MM.1S (cell line): Measurements from ENCODE around the gene MDGA2.
A peak's percentile ranks its signal among the peaks of the same experiment; 100 is the strongest.

Source experiments
- DNase-seq: peaks from one replicate; pipeline ENCODE4 v3.0.0-alpha.2; 2015
- H2AFZ ChIP-seq: fragments of 300-600 bp; sonication (generic); 2 replicates; pipeline ENCODE4 v1.6.0; 2016; ENCODE audit warnings: antibody characterized with exemption, low read length
- H3F3A ChIP-seq: fragments of 300-600 bp; sonication (generic); 2 replicates; pipeline ENCODE4 v1.6.1; 2016; ENCODE audit warnings: mild to moderate bottlenecking, antibody characterized with exemption, low read length, moderate library complexity, mixed read lengths; ENCODE audit not compliant: insufficient read depth
- H3K27ac ChIP-seq: fragments of 300-600 bp; sonication (generic); 2 replicates; pipeline ENCODE4 v1.5.1; 2016; ENCODE audit warnings: mild to moderate bottlenecking, low read length
- H3K27me3 ChIP-seq: fragments of 300-600 bp; sonication (generic); replicated peaks from 2 replicates; pipeline ENCODE4 v1.6.0; 2016; ENCODE audit warnings: low read length; ENCODE audit not compliant: insufficient read depth
- H3K36me3 ChIP-seq: fragments of 300-600 bp; sonication (generic); replicated peaks from 2 replicates; pipeline ENCODE4 v1.6.1; 2016; ENCODE audit warnings: mild to moderate bottlenecking, low read length, mixed read lengths; ENCODE audit not compliant: insufficient read depth
- H3K4me1 ChIP-seq: fragments of 300-600 bp; sonication (generic); 2 replicates; pipeline ENCODE4 v1.6.1; 2016; ENCODE audit warnings: low read length, mixed read lengths
- H3K4me2 ChIP-seq: fragments of 300-600 bp; sonication (generic); 2 replicates; pipeline ENCODE4 v1.6.0; 2016; ENCODE audit warnings: low read depth, low read length
- H3K4me3 ChIP-seq: fragments of 300-600 bp; sonication (generic); 2 replicates; pipeline ENCODE4 v1.5.1; 2016; ENCODE audit warnings: low read length, mixed read lengths
- H3K79me2 ChIP-seq: fragments of 300-600 bp; sonication (generic); 2 replicates; pipeline ENCODE4 v1.6.1; 2016; ENCODE audit warnings: mixed run types, low read length, mixed read lengths
- H3K9ac ChIP-seq: fragments of 300-600 bp; sonication (generic); 2 replicates; pipeline ENCODE4 v1.6.1; 2016; ENCODE audit warnings: low read length, mixed read lengths
- H3K9me2 ChIP-seq: fragments of 300-600 bp; sonication (generic); replicated peaks from 2 replicates; pipeline ENCODE4 v1.6.1; 2016; ENCODE audit warnings: mild to moderate bottlenecking, low read length, mixed read lengths; ENCODE audit not compliant: insufficient read depth
- H3K9me3 ChIP-seq: fragments of 300-600 bp; sonication (generic); replicated peaks from 2 replicates; pipeline ENCODE4 v1.6.1; 2016; ENCODE audit warnings: mild to moderate bottlenecking, low read length, mixed read lengths; ENCODE audit not compliant: insufficient read depth
- H4K20me1 ChIP-seq: fragments of 300-600 bp; sonication (generic); 2 replicates; pipeline ENCODE4 v1.6.1; 2016; ENCODE audit warnings: mild to moderate bottlenecking, low read length, moderate library complexity, mixed read lengths; ENCODE audit not compliant: insufficient read depth
- CTCF ChIP-seq: fragments of 300-600 bp; sonication (generic); IDR thresholded peaks from 2 replicates; pipeline ENCODE4 v1.5.1; 2016; ENCODE audit warnings: antibody characterized with exemption, low read length, mixed read lengths
- EZH2 ChIP-seq: fragments of 300-600 bp; sonication (generic); optimal IDR thresholded peaks from 2 replicates; pipeline ENCODE3; 2017; ENCODE audit warnings: low read depth, mild to moderate bottlenecking, antibody characterized with exemption, low read length, mixed read lengths
- EZH2phosphoT487 ChIP-seq: fragments of 300-600 bp; sonication (generic); IDR thresholded peaks from 2 replicates; pipeline ENCODE4 v1.6.1; 2018; ENCODE audit warnings: antibody characterized with exemption, low read length

The MDGA2 gene

DNA sequence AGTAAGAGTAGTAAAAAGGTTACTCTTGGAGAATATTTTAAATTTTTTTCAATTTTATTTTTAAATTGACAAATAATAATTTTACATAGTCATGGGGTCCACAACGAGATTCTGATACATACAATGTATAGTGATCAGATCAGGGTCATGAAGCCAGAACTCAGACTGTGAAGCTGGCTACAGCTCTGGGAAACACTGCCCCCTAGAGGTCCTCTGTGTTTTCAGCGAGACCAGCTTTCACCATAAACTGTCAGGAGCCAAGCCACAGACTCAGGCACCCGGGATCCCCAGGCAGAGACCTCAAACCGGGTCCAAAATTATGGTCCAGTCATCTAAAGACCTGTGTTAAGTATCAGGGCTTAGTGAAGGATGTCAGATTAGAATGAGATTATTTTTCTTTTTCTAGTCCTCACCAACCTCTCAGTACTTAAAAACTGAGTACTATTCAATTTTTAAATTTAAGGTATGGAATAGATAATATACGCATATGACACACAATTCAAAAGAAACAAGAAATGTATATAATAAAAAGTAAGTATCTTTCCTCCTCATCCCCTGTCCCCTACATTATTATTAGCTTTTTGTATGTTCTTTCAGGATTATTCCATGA is 397.1 kb downstream of the MDGA2 start:
- Histone ChIP-seq H3K9me3 (no peaks in the 10 kb centered on the region), H3K9ac (no peak overlapping the region), H3K9me2 (no peaks in the 10 kb centered on the region), H3K4me1 (no peaks in the 10 kb centered on the region), H3K27me3 (no peaks in the 10 kb centered on the region), H4K20me1 (no peaks in the 10 kb centered on the region), H3F3A (no peaks in the 10 kb centered on the region), H3K79me2 (no peaks in the 10 kb centered on the region), H3K4me2 (no peak overlapping the region), H2AFZ (no peak overlapping the region), H3K4me3 (no peak overlapping the region), H3K27ac (no peak overlapping the region), H3K36me3 (no peaks in the 10 kb centered on the region)
- TF ChIP-seq CTCF (peak; percentile 51), EZH2phosphoT487 (no peak), EZH2 (no peak)
- peak; percentile 21 for DNase-seq

DNA sequence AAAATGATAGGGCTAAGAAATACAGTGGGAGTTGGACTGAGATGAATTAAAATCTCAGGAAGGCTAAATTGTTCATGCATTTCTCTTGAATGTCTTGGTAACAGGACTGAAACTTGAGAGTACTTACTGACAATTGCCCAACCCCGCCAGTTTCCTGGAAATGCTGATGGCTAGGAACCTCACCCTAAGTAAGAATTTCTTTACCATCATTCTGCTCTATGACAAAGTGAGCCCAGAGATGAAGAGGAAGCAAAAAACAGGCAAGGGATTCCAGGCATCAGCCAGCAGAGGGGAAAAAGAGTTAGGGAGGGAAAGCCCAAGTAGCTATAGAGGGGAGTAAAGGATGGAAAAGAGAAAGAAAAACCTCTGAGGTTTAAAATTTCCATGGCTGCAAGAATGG is 397.7 kb downstream of the MDGA2 start:
- Histone ChIP-seq H3K9me2 (no peaks in the 10 kb centered on the region), H3F3A (no peaks in the 10 kb centered on the region), H3K4me2 (no peak overlapping the region), H3K36me3 (no peaks in the 10 kb centered on the region), H3K4me3 (no peak overlapping the region), H2AFZ (no peak overlapping the region), H3K9ac (no peak overlapping the region), H3K9me3 (no peaks in the 10 kb centered on the region), H3K27me3 (no peaks in the 10 kb centered on the region), H3K27ac (no peak overlapping the region), H4K20me1 (no peaks in the 10 kb centered on the region), H3K4me1 (no peaks in the 10 kb centered on the region), H3K79me2 (no peaks in the 10 kb centered on the region)
- TF ChIP-seq CTCF (no peak), EZH2 (no peak), EZH2phosphoT487 (no peak)
- DNase-seq: no peak

DNA sequence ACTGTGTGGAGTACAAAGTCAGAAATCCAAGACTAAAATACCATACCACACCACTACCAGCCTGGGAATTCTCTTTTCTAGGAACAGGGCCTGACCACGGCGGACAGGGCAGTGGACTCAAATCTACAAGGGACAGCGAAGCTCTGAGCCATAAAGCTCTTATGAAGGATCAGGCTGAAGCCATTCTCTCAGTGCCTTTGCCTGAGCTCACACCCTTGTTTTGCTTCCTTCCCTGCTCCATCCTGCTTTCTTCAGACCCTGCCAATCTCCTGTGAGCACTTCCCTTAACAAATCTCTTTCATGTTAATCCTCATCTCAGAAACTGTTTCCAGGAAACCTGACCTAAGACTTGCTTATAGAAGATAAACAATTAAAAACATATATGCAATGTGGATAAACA is 398.5 kb downstream of the MDGA2 start:
- Histone ChIP-seq H3K9me2 (no peaks in the 10 kb centered on the region), H3K27ac (no peak overlapping the region), H3K9ac (no peak overlapping the region), H3K9me3 (no peaks in the 10 kb centered on the region), H3K4me1 (no peaks in the 10 kb centered on the region), H2AFZ (no peak overlapping the region), H3K36me3 (no peaks in the 10 kb centered on the region), H3K79me2 (no peaks in the 10 kb centered on the region), H3K4me3 (no peak overlapping the region), H3K27me3 (no peaks in the 10 kb centered on the region), H3K4me2 (no peak overlapping the region), H3F3A (no peaks in the 10 kb centered on the region), H4K20me1 (no peaks in the 10 kb centered on the region)
- DNase-seq: no peak
- TF ChIP-seq CTCF: no peak
